ENCODE measurements around the gene NELFB. TPM values are rescaled to one million over a fixed set of nuclear protein-coding genes. Genes with fewer than 3 reads are reported as not detected.

Gene NELFB
- total RNA-seq, 1 donor from 2014 or later = 47.3 TPM

DNA sequence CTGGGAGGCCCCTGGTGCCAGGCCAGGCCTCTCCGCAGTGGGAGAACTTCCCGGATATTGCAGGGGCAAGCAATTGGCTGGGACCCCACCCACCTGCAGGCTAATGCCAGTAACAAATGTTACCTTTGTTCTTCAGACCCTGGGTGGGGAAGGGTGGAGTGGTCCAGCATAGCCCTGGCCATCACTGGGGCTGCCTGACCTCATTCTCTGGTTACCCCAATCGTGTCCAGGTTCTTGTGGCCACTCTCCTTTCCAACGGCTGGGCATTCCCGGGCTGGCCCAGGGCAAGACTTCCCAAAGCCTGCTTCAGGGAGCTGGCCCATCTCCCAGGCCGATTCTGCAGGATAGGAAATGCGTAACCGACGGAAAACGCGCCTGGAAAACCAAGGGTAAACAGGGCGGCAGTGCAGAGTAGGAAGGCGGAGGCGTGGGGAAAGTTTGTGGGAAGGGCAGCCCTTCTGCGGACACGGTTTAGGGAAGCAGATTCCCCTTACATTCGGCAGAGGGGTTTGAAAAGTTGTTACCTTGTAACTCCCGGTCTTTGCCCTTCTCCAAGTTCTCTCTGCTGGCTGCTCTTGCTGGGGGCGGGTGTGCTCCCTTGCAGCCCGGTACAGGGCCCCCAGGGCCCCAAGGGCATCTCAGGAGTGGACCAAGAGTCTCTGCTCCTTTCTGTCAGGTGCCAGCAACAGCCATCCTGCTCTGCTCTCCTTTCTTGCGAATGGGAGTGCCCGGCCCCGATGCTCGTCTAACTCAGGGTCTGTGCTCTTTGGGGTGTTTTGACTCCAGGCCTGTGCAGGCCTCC is 43.5 kb downstream of the NELFB start:
- Histone ChIP-seq H3K27me3 (ENCODE audit: control insufficient read depth, insufficient read depth, low read length) (peaks cover 48% of the 10 kb centered on the region), H3K4me3 (ENCODE audit: low read depth, low read length) (no peak overlapping the region), H3K36me3 (ENCODE audit: control insufficient read depth, insufficient read depth, low read length) (no peaks in the 10 kb centered on the region)
- no peak for DNase-seq (ENCODE audit: low read depth)
- no peak for TF ChIP-seq CTCF (IDR thresholded peaks at IDR 0.05; ENCODE audit: insufficient read depth, low read length, poor library complexity, severe bottlenecking)

DNA sequence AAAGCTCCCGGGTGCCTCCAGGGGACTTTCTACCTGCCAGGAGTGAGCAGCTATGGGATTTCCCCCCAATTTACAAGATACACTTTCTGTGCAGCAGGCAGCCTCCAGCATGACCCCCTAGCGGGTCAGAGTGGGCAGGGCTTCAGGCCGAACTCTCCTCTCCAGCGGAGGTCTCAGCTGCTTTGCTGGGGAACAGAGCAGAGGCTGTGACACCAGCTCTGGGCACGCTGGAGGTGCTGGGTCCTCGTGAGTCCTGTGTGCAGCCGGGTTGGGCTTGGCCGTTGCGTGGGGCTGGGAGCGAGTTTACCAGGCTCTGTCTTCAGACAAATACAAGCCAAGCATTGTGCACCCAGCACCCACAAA is 44.1 kb downstream of the NELFB start:
- Histone ChIP-seq H3K36me3 (ENCODE audit: control insufficient read depth, insufficient read depth, low read length) (no peaks in the 10 kb centered on the region), H3K27me3 (ENCODE audit: control insufficient read depth, insufficient read depth, low read length) (peaks cover 48% of the 10 kb centered on the region), H3K4me3 (ENCODE audit: low read depth, low read length) (no peak overlapping the region)
- no peak for TF ChIP-seq CTCF (IDR thresholded peaks at IDR 0.05; ENCODE audit: insufficient read depth, low read length, poor library complexity, severe bottlenecking)
- DNase-seq (ENCODE audit: low read depth) = no peak

DNA sequence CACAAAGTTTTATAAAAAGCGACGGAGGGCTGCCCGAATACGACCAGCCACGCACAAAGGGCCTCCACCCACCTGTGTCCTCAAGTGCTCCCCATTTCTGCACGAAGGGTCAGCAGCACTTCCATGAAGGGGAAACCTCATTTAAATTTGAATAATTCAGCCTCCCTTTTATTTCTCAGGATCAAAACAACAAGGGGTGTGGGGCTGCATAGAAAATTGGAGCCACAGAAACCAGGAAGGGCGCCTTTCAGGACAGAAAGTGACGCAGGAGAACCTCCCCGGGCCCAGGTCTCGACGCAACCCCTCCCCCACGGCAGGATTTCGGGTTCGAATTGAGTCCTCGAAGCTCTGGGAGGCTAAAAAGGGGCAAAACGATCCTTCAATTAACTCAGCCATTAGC is 44.8 kb downstream of the NELFB start:
- H3K36me3 ChIP-seq (ENCODE audit: control insufficient read depth, insufficient read depth, low read length) = no peaks in the 10 kb centered on the region
- TF ChIP-seq CTCF (IDR thresholded peaks at IDR 0.05; ENCODE audit: insufficient read depth, low read length, poor library complexity, severe bottlenecking) = no peak
- no peak for DNase-seq (ENCODE audit: low read depth)
- no peak overlapping the region for H3K4me3 ChIP-seq (ENCODE audit: low read depth, low read length)
- peaks cover 42% of the 10 kb centered on the region for H3K27me3 ChIP-seq (ENCODE audit: control insufficient read depth, insufficient read depth, low read length)

DNA sequence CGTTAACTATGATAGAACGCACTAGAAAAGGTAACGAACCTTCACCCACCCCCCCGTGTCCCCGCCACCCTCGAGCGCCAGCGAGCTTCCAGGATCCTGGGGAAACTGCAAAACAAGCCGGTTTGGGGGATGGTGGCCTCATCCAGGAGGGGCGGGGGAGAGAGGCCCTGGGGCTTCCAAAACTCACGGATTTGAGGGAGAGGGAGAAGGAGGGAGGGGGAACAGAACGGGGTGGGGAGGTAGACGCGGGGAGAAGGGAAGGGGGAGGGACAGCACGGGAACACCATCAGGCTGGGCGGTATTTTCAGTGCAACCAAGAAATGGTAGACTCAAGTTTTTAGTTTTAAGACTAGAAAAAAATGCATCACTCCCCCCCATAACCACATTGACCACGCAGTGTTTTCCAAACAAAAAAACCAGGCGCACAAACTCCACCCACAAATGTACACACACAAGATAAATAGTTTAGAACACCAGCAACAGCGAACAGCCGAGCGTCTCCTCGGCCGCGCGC is 45.5 kb downstream of the NELFB start:
- Histone ChIP-seq H3K36me3 (ENCODE audit: control insufficient read depth, insufficient read depth, low read length) (no peaks in the 10 kb centered on the region), H3K27me3 (ENCODE audit: control insufficient read depth, insufficient read depth, low read length) (peaks cover 39% of the 10 kb centered on the region), H3K4me3 (ENCODE audit: low read depth, low read length) (peak overlapping the region; percentile 33)
- no peak for DNase-seq (ENCODE audit: low read depth)
- no peak for TF ChIP-seq CTCF (IDR thresholded peaks at IDR 0.05; ENCODE audit: insufficient read depth, low read length, poor library complexity, severe bottlenecking)

DNA sequence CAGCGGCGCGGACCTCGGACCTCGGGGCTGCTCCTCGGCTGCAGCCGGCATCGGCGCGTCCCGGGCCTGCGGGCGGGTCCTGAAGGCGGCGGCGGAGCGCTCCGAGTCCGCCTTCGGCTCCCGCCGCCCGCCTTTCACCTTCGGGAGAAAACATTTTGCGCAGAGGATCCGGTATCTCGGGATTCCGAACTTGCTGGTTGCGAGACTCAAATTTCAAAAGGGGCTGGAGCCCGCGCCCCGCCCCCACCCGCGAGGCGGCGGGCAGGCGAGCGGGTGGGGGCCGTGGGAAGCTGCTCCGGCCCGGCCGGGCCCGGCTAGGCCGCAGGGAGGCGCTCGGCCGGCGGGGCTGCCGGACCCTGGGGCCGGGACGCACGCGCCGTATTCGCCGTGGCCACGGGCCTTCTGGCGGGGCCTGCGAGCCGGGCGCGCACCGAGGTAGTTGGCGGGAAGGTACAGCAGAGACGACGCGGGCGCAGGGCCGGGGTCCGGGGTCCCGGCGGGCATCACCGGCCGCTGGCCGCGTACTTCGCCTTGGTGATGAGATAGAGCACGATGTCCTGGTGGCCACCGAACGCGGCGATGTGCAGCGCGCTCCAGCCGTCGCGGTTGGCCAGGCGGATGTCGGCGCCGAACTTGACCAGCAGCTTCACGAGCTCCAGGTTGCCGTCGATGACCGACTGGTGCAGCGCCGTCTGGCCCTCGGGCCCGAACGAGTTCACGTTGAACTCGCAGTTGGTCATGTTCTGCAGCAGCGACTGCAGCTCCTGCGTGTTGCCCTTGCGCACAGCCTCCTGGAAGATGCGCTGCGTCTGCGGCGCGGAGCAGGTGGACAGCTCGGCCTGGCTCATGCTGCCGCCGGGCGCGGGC is 46.2 kb downstream of the NELFB start:
- H3K27me3 ChIP-seq (ENCODE audit: control insufficient read depth, insufficient read depth, low read length) = peaks cover 36% of the 10 kb centered on the region

More for the DNA sequence above, 46.2 kb downstream of the NELFB start:
- TF ChIP-seq CTCF (IDR thresholded peaks at IDR 0.05; ENCODE audit: insufficient read depth, low read length, poor library complexity, severe bottlenecking) = no peak
- H3K36me3 ChIP-seq (ENCODE audit: control insufficient read depth, insufficient read depth, low read length) = no peaks in the 10 kb centered on the region
- DNase-seq (ENCODE audit: low read depth) = no peak
- peak overlapping the region; percentile 33 for H3K4me3 ChIP-seq (ENCODE audit: low read depth, low read length)
